Transverse colon (tissue), 4 donors: Measurements from ENCODE around the gene DDAH1.

Experiments
- POLR2AphosphoS5 ChIP-seq, 3 donors: sonication (generic); formaldehyde crosslinking; IDR thresholded peaks; one replicate each; pipeline ENCODE4 v1.6.1; 2016; ENCODE audit warnings: antibody characterized with exemption in 3 of 3
- TF ChIP-seq, protein P1 (sequence below), 5 experiments: fragments of 200-600 bp in 3 of 5; fragments of 450-650 bp in 2 of 5; sonication (generic) in 3 of 5; IDR thresholded peaks; 1 replicate in 2 of 5; 2 replicates in 3 of 5; pipeline ENCODE4 v1.5.1; 2016 to 2017; ENCODE audit warnings: antibody characterized with exemption in 5 of 5, inconsistent platforms in 3 of 5, mild to moderate bottlenecking in 2 of 5, moderate library complexity in 1 of 5

DNA sequence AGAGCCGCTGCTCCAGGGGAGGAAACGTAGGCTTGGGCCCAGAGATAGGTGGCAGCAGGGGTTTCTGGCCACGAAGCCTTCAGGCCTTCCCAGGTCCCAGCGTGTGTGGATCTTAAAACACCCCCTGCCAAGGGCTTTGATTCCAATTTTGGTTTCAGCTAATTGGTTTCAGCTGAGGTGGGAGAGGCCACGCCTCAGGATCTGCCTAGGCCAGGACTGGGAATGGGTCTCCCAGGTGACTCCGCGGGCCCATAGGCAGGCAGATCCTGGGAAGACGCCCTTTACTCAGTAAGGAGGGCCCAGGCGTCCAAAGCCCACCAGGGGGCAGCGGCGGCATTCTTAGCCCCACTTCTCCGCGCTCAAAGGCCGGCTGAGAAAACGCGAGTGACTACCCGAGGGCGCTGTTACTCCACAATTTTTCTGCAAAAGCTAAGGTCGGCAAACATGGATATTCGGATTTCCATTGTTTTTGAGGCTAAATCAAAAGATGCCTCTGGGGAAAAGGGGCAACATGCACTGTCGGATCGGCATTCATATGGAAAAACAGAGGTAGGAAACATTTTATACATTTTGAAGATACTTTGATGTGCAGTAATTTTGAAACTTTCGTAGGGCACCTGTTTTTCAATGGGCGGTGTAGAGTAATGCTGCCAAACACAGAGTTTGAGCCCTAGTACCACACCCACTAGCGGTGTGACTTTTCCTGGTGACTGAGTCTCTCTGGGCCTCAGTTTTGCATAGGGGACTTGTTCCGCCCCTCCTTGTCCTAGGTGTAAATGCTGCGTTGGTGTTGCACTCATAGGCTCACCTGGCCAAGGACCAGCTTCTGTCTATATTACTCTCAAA lies 156.7 kb downstream of the DDAH1 start:
- TF ChIP-seq, protein P1, sequence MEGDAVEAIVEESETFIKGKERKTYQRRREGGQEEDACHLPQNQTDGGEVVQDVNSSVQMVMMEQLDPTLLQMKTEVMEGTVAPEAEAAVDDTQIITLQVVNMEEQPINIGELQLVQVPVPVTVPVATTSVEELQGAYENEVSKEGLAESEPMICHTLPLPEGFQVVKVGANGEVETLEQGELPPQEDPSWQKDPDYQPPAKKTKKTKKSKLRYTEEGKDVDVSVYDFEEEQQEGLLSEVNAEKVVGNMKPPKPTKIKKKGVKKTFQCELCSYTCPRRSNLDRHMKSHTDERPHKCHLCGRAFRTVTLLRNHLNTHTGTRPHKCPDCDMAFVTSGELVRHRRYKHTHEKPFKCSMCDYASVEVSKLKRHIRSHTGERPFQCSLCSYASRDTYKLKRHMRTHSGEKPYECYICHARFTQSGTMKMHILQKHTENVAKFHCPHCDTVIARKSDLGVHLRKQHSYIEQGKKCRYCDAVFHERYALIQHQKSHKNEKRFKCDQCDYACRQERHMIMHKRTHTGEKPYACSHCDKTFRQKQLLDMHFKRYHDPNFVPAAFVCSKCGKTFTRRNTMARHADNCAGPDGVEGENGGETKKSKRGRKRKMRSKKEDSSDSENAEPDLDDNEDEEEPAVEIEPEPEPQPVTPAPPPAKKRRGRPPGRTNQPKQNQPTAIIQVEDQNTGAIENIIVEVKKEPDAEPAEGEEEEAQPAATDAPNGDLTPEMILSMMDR (IDR thresholded peaks at IDR 0.05), result peak; percentile 89 to 95 (median 93)
- TF ChIP-seq POLR2AphosphoS5 (IDR thresholded peaks at IDR 0.05), result peak in 1 of 3 donors; percentile 18
